ENCODE results near the gene ZNF296. TPM values are rescaled to one million over a fixed set of nuclear protein-coding genes. Genes with fewer than 3 reads are reported as not detected.
A peak's percentile ranks its signal among the peaks of the same experiment; 100 is the strongest.

Gene ZNF296
- total RNA-seq, 1 donor from 2014 or later: 0.70 TPM

- no peak for DNase-seq (ENCODE audit: extremely low spot score, unreplicated experiment)
- Mint-ChIP-seq H3K9me3 (ENCODE audit: unreplicated experiment) (no peaks in the 10 kb centered on the region), H3K4me1 (ENCODE audit: unreplicated experiment) (no peaks in the 10 kb centered on the region), H3K4me3 (ENCODE audit: unreplicated experiment) (no peak overlapping the region), H3K27ac (ENCODE audit: unreplicated experiment) (no peak overlapping the region), H3K27me3 (ENCODE audit: unreplicated experiment) (no peaks in the 10 kb centered on the region), H3K36me3 (ENCODE audit: unreplicated experiment) (peaks cover 26% of the 10 kb centered on the region)
- no peak for TF ChIP-seq CTCF (IDR thresholded peaks at IDR 0.05)
These were observed 8.2 kb downstream of the ZNF296 start for GRCh38 chr19:45068041-45068440.

- no peaks in the 10 kb centered on the region for H3K27me3 Mint-ChIP-seq (ENCODE audit: unreplicated experiment)
- no peak for TF ChIP-seq CTCF (IDR thresholded peaks at IDR 0.05)
- no peak overlapping the region for H3K4me3 Mint-ChIP-seq (ENCODE audit: unreplicated experiment)
- no peaks in the 10 kb centered on the region for H3K4me1 Mint-ChIP-seq (ENCODE audit: unreplicated experiment)
- H3K9me3 Mint-ChIP-seq (ENCODE audit: unreplicated experiment): no peaks in the 10 kb centered on the region
- DNase-seq (ENCODE audit: extremely low spot score, unreplicated experiment): no peak
- peaks cover 30% of the 10 kb centered on the region for H3K36me3 Mint-ChIP-seq (ENCODE audit: unreplicated experiment)
- no peak overlapping the region for H3K27ac Mint-ChIP-seq (ENCODE audit: unreplicated experiment)
These were observed 9.2 kb downstream of the ZNF296 start for GRCh38 chr19:45066921-45067661.

GRCh38 chr19:45063851-45064801, 12.2 kb downstream of the ZNF296 start:
- peak; percentile 83 for DNase-seq (ENCODE audit: extremely low spot score, unreplicated experiment)
- TF ChIP-seq CTCF (IDR thresholded peaks at IDR 0.05): no peak
- H3K9me3 Mint-ChIP-seq (ENCODE audit: unreplicated experiment): no peaks in the 10 kb centered on the region
- no peak overlapping the region for H3K27ac Mint-ChIP-seq (ENCODE audit: unreplicated experiment)
- peaks cover 3% of the 10 kb centered on the region for H3K4me1 Mint-ChIP-seq (ENCODE audit: unreplicated experiment)
- no peak overlapping the region for H3K4me3 Mint-ChIP-seq (ENCODE audit: unreplicated experiment)
- no peaks in the 10 kb centered on the region for H3K27me3 Mint-ChIP-seq (ENCODE audit: unreplicated experiment)
- peaks cover 43% of the 10 kb centered on the region for H3K36me3 Mint-ChIP-seq (ENCODE audit: unreplicated experiment)

DNA sequence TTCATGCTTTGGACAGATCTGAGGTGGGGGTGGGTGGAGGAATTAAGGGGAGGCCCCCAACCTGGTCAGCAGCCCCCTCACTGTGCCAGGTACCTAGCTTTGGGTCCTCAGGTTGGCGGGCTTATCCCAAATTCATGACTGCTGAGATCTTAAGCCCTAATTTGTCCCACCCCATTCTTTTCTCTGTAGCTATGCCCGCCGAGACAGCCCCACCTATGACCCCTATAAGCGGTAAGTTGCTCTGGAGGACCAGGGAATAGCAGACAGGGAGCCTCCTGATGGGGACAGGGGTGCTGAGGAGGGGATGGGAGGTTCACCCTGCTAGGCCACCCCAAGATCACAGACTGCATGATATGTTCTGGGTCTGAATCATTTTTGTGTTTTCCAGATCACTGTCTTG, 14.3 kb downstream of the ZNF296 start:
- H3K36me3 Mint-ChIP-seq (ENCODE audit: unreplicated experiment): peaks cover 52% of the 10 kb centered on the region
- no peak overlapping the region for H3K4me3 Mint-ChIP-seq (ENCODE audit: unreplicated experiment)
- H3K4me1 Mint-ChIP-seq (ENCODE audit: unreplicated experiment): peaks cover 3% of the 10 kb centered on the region
- H3K27ac Mint-ChIP-seq (ENCODE audit: unreplicated experiment): no peak overlapping the region
- H3K27me3 Mint-ChIP-seq (ENCODE audit: unreplicated experiment): no peaks in the 10 kb centered on the region
- no peak for DNase-seq (ENCODE audit: extremely low spot score, unreplicated experiment)
- no peaks in the 10 kb centered on the region for H3K9me3 Mint-ChIP-seq (ENCODE audit: unreplicated experiment)
- TF ChIP-seq CTCF (IDR thresholded peaks at IDR 0.05): no peak

Data from osteocyte (in vitro differentiated cells).